Osteocyte (in vitro differentiated cells): ENCODE measurements around the gene DLGAP4. TPM values are rescaled to one million over a fixed set of nuclear protein-coding genes. Genes with fewer than 3 reads are reported as not detected.

Experiments
- DNase-seq: peaks from one replicate; pipeline ENCODE4 v3.0.0; 2021; ENCODE audit warnings: mixed read lengths; ENCODE audit not compliant: unreplicated experiment; ENCODE audit errors: extremely low spot score
- H3K27ac Mint-ChIP-seq: one replicate; pipeline ENCODE4 v1.8.0; 2021; ENCODE audit warnings: mild to moderate bottlenecking, mixed read lengths; ENCODE audit not compliant: unreplicated experiment
- H3K27me3 Mint-ChIP-seq: one replicate; pipeline ENCODE4 v1.8.0; 2021; ENCODE audit warnings: mixed read lengths; ENCODE audit not compliant: unreplicated experiment
- H3K36me3 Mint-ChIP-seq: one replicate; pipeline ENCODE4 v1.8.0; 2021; ENCODE audit warnings: mixed read lengths; ENCODE audit not compliant: unreplicated experiment
- H3K4me1 Mint-ChIP-seq: one replicate; pipeline ENCODE4 v1.8.0; 2021; ENCODE audit warnings: mixed read lengths; ENCODE audit not compliant: unreplicated experiment
- H3K4me3 Mint-ChIP-seq: one replicate; pipeline ENCODE4 v1.8.0; 2021; ENCODE audit warnings: mild to moderate bottlenecking, moderate library complexity, mixed read lengths; ENCODE audit not compliant: unreplicated experiment
- H3K9me3 Mint-ChIP-seq: one replicate; pipeline ENCODE4 v1.8.0; 2021; ENCODE audit warnings: mixed read lengths; ENCODE audit not compliant: unreplicated experiment
- CTCF ChIP-seq: fragments of 200-600 bp; sonication (generic); IDR thresholded peaks from 2 replicates; pipeline ENCODE4 v1.5.0; 2021; ENCODE audit warnings: antibody characterized with exemption, mild to moderate bottlenecking, moderate library complexity
- total RNA-seq: library from RNA; stranded (reverse); gene quantifications from 2 replicates; pipeline ENCODE4 v1.2.1, GENCODE V29; 2021

Gene DLGAP4
- total RNA-seq, 1 donor from 2014 or later, result 134 TPM

DNA sequence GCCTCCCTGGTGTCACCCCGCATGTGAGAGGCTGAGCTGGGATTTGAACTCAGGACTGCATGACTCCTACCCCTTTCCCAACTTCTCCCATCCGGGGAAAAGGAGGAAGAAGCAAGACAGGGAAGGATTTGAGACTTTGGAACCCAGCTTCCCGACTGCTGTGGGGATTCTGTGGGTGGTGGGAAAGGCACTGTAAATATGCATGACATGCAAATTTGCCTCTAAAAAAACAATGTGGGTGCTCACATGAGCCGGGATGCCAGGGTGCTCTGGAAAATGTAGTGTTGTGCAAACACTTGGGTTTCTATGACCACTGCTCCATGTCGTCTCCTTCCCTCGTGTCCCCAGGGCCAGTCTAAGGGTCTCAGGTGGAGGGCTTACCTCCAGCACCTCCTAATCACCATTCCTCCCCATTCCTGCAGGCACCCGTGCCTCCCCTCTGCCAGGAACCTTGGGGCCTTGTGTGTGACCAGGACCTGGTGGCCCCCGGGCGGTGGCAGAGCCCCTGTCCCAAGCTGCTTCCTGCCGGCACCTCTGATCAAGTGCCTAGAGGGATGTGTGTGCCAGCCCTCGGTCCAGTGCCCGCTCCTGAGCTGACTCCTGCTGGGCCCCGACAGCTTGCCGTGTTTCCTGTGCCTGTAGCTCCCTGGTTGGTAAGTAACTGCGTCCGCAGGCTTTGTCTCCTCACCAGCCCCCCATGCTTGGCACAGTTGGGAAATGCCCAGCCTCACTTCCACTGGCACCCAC lies 60.7 kb downstream of the DLGAP4 start:
- Mint-ChIP-seq H3K36me3 (no peaks in the 10 kb centered on the region), H3K9me3 (no peaks in the 10 kb centered on the region), H3K4me3 (no peak overlapping the region), H3K4me1 (no peaks in the 10 kb centered on the region), H3K27me3 (peaks cover 47% of the 10 kb centered on the region), H3K27ac (no peak overlapping the region)
- no peak for TF ChIP-seq CTCF
- no peak for DNase-seq

GRCh38 chr20:36367370-36367745 lies 61.2 kb downstream of the DLGAP4 start:
- Mint-ChIP-seq H3K4me1 (no peaks in the 10 kb centered on the region), H3K9me3 (no peaks in the 10 kb centered on the region), H3K4me3 (no peak overlapping the region), H3K27me3 (peaks cover 44% of the 10 kb centered on the region), H3K36me3 (no peaks in the 10 kb centered on the region), H3K27ac (no peak overlapping the region)
- no peak for DNase-seq
- TF ChIP-seq CTCF, result no peak

DNA sequence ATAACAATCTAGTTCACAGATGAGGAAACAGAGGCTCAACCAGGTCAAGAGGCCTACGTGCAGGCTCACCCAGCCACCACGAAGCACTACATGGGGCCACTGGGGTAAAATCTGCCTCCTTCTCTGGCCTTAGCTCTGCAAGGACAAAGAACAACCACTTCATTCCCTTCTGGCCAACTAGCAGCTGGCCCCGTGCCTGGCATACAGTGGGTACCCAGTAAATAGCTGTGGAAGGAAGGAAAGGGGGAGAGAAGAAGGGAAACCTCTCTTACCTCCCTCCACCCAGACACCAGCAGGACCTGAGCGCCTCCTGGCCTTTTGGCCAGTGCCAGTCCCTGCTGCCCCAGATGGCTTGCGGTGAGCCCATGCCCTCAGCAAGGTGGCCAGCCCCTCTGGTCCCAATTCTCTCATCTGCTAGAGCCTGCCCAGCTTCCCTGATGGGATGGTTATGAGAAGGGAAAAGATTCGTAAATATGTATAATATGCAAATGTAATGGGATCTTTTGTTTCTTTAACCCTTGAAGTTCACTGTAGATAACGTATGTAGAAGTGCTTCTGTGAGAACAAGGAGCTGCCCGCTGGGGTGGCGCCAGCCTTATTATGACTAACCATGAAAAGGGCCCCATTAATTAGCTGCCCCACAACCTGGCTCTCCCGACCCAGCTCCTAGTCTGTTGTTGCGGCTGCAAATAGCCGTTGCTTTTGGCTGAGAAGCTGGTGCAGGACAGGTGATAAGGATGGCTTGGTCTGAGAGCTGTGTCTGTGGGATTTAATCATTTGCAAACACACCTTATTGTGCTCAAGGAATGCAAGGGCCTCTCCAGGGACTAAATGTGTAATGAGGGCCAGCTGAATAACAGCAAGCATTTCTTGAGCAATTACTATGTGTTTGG lies 62.0 kb downstream of the DLGAP4 start:
- no peak overlapping the region for H3K27ac Mint-ChIP-seq

GRCh38 chr20:36368869-36369268 lies 62.7 kb downstream of the DLGAP4 start:
- DNase-seq, result no peak
- Mint-ChIP-seq H3K9me3 (no peaks in the 10 kb centered on the region), H3K36me3 (no peaks in the 10 kb centered on the region), H3K4me1 (no peaks in the 10 kb centered on the region), H3K27me3 (peaks cover 30% of the 10 kb centered on the region), H3K27ac (no peak overlapping the region), H3K4me3 (no peak overlapping the region)
- TF ChIP-seq CTCF, result no peak

More for the DNA sequence above, 62.0 kb downstream of the DLGAP4 start:
- no peaks in the 10 kb centered on the region for H3K4me1 Mint-ChIP-seq
- H3K36me3 Mint-ChIP-seq, result no peaks in the 10 kb centered on the region
- H3K9me3 Mint-ChIP-seq, result no peaks in the 10 kb centered on the region
- no peak overlapping the region for H3K4me3 Mint-ChIP-seq
- no peak for TF ChIP-seq CTCF
- peaks cover 36% of the 10 kb centered on the region for H3K27me3 Mint-ChIP-seq
- DNase-seq, result no peak

- H3K4me3 Mint-ChIP-seq, result no peak overlapping the region
- no peak overlapping the region for H3K27ac Mint-ChIP-seq
- H3K27me3 Mint-ChIP-seq, result peaks cover 32% of the 10 kb centered on the region
- no peaks in the 10 kb centered on the region for H3K9me3 Mint-ChIP-seq
- H3K4me1 Mint-ChIP-seq, result no peaks in the 10 kb centered on the region
- H3K36me3 Mint-ChIP-seq, result no peaks in the 10 kb centered on the region
- no peak for TF ChIP-seq CTCF
- DNase-seq, result no peak
These were observed 63.6 kb downstream of the DLGAP4 start for GRCh38 chr20:36369739-36370138.
